ENCODE data around the gene ARFRP1.

DNA sequence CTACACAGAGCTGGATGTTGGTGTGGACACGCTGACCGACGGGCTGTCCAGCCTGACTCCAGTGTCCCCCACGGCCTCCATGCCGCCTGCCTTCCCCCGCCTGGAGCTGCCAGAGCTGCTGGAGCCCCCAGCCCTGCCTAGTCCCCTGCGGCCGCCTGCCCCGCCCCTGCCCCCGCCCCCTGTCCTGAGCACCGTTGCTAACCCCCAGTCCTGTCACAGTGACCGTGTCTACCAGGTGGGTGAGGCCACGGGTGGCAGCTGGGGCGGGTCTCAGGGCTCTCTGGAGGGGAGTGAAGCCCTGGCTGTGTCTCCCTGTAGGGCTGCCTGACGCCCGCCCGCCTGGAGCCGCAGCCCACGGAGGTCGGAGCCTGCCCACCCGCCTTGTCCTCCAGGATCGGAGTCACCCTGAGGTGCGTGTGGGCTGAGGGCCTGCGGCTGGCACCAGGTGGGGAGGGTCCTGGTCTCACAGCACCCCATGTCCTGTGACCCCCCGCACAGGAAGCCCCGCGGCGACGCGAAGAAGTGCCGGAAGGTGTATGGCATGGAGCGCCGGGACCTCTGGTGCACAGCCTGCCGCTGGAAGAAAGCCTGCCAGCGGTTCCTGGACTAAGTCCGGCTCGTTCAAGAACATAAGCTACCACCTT is 34.7 kb upstream of the ARFRP1 start:
- TF ChIP-seq POLR2A (IDR thresholded peaks at IDR 0.05), result no peak
- TF ChIP-seq, protein P1, sequence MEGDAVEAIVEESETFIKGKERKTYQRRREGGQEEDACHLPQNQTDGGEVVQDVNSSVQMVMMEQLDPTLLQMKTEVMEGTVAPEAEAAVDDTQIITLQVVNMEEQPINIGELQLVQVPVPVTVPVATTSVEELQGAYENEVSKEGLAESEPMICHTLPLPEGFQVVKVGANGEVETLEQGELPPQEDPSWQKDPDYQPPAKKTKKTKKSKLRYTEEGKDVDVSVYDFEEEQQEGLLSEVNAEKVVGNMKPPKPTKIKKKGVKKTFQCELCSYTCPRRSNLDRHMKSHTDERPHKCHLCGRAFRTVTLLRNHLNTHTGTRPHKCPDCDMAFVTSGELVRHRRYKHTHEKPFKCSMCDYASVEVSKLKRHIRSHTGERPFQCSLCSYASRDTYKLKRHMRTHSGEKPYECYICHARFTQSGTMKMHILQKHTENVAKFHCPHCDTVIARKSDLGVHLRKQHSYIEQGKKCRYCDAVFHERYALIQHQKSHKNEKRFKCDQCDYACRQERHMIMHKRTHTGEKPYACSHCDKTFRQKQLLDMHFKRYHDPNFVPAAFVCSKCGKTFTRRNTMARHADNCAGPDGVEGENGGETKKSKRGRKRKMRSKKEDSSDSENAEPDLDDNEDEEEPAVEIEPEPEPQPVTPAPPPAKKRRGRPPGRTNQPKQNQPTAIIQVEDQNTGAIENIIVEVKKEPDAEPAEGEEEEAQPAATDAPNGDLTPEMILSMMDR (IDR thresholded peaks at IDR 0.05 in 4 of 5, conservative IDR thresholded peaks at IDR 0.05 in 1 of 5), result no peak

Measured in gastrocnemius medialis (tissue), 4 donors.